ENCODE data around the gene GPHA2.

Gene GPHA2

DNA sequence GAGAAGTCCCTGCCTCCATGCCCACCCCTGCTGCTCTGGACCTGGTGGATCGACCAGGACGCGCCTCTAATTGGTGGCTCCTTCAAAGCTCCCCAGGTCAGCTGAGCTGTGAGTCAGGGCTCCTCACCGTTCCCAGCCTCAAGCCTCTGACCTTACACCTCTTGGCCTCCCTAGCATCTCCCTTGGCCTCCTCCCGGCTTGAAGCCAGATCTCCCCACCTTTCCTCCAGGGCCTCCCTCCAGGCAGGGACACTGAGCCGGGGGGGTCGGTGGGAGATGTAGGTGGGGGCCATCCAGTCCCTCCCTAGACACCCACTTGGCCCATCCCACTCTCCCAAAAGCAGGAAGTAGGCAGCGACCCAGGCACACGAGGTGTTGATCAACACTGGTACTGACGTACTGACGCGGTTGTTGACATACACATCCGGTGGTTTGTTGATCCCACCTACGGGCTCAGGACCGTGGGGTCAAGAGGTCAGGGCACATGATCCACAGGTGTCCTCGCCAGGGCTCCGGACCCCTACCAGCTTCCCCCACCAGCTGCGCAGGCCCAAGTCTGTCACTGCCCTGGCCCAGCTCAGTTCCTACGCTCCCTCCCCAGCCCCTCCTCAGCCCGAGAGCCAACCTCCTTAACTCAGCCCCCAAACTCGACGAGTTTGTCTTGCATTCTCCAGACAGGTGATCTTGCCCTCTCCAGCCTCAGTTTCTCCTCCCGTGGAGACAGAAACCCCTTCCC is 19.5 kb downstream of the GPHA2 start:
- intact Hi-C loops (cut with DNase I) = loop anchor here (2.0 kb wide), 1 partner anchor 111 kb away; the partner anchor contains the start of gene SNX15
- DNase-seq = peak in 1 of 42 donors; percentile 28

DNA sequence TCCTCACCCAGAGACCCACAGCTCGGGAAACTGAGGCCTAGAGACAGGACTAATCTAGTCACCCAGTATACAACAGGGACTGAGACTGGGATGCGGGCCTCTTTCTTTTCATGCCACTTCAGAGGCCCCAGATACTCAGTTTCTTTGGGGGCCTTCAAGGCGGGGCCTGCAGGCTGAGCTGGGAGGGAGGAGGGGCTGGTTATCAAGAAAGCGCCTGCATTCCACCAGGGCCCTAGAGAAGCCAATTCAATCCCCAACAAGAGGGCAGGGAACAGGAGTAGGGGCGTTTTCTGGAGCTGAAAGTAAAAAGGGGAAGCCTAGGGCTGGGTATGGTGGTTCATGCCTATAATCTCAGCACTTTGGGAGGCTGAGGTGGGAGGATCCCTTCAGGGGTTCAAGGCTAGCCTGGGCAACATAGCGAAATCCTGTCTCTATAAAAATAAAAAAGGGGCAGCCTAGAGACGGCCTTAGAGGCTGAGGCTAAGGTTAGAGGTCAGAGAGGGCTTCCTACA is 20.3 kb downstream of the GPHA2 start:
- no peak for DNase-seq
- intact Hi-C loops (cut with DNase I) = no loop called here

GRCh38 chr11:64914123-64914522 is 21.6 kb downstream of the GPHA2 start:
- no peak for DNase-seq
- intact Hi-C loops (cut with DNase I) = no loop called here

GRCh38 chr11:64913171-64913727 is 22.4 kb downstream of the GPHA2 start:
- intact Hi-C loops (cut with DNase I) = no loop called here
- DNase-seq = no peak

GRCh38 chr11:64911689-64912088 is 24.0 kb downstream of the GPHA2 start:
- no peak for DNase-seq
- intact Hi-C loops (cut with DNase I) = no loop called here

- intact Hi-C loops (cut with DNase I) = no loop called here
- no peak for DNase-seq
Measured at GRCh38 chr11:64911142-64911541, 24.6 kb downstream of the GPHA2 start.

DNA sequence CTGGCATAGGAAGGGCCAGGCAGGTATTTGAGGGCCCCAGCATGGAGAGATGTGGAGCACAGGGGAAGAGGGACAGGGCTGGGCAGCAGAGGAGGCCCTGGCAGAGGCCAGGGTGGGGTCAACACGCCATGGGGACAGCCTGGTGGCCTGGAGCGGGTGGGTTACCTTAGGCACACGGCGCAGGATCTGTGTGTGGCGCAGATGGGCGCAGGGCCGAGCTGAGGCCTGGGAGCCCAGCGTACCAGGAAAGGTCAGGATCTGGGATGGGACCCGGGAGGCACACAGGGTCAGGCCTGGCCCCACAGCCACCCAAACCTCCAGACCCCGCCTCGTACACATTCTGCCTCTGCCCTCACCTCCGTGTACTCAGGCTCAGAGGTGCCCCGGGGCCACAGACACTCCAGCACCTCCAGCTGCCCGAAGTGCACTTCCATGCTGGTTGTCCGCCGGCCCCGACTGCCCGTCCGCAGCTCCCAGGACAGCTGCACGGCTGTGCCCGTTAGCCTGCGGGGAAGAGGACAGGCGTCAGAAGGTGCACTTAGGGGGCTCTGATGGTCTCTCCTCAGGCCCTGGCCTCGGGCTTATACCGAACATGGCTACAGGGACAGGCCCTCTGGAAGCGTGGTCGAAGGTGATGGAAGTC is 25.1 kb downstream of the GPHA2 start:
- intact Hi-C loops (cut with DNase I) = no loop called here
- no peak for DNase-seq

DNA sequence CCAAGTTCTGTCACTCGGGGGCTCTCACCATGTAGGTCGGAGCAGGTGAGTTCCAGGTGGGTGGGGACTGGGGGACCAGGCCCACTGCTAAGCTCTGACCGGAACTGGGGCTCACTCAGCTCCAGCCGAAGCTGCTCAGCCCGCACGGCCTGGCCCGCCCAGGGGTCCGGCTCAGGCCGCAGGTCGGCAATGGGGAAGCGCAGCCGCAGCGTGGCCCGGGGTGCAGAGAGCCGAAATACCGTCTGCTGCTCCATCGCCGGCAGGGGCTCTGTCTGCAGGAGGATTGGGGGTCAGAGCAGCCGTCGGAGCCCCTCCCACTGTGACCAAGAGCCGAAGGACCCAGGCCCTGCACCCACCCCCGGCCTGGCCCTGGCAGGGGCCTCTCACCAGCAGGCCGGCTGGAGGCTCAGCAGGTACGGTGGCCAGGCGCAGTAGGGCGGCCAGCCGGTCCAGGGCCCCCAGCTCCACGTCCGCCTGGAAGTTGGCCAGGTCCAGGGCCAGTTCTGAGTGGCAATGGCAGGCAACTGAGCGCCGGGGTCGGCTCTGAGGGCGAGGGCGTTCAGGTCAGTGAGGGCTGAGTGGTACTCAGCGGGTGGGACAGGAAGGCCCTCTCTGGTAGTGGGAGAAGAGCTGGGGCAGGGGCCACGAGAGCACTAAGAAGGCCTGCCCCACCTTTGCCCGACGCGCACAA is 25.9 kb downstream of the GPHA2 start:
- intact Hi-C loops (cut with DNase I) = no loop called here
- DNase-seq = no peak

DNA sequence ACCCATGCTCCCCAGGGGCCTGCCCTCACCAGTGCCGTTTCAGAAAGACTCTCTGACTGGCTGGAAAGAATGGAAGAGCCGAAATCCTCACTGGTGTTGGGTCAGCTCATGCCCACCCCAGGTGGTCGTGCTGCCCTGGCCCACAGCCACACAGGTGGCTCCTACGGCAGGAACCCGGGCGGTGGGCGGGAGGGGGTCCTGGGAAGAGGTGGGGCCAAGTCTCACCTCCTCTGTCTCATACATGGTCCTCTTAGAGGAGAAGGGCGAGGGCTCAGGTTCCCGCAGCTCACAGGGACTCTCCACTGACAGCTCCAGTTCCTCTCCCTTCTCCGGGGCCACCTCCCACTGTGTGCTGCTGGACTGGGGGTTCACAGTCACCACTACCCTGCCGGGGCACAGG is 26.9 kb downstream of the GPHA2 start:
- no peak for DNase-seq
- intact Hi-C loops (cut with DNase I) = no loop called here

DNA sequence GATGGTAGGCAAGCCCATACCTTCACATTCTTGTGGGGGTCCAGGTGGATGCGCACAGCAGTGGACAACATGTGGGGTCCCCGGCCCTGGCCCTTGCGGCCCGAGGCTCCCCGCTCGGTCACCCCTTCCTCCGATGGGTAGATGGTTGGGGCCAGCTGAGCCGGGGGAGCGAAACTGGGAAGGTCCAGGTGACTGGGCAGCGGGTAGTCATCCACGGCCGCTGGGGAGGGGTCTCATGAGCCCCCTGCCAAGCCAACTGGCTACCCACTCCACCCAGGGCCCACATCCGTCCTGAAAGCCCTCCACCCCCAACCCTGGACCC is 29.4 kb downstream of the GPHA2 start:
- intact Hi-C loops (cut with DNase I) = no loop called here
- no peak for DNase-seq

- intact Hi-C loops (cut with DNase I) = no loop called here
- DNase-seq = no peak
Measured at GRCh38 chr11:64905516-64906313, 30.0 kb downstream of the GPHA2 start.

DNA sequence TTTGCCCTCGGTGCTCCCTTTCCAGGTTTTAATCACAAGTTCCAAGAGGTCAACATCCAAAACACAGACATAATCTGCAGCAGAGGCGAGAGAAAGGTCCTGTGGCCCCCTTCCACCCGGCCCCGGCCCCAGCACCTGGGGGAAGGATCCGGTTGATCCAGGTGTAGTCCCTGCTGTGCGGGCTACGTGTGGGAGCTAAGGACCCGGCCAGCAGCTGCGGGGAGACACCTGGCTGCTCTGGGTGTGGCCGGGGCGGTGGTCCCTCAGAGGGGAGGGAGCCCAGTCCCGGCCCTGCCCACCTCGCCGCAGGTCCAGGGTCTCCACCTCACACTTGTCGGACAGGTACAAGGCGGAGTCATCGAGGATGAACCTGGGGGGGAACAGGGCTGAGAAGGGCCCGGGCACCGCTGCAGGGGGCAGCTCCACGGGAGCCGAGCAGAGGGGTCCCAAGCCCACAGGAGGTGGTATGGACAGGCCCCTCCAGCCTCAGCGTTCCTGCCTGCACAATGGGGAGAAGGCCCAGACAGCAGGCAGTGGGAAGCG is 32.3 kb downstream of the GPHA2 start:
- intact Hi-C loops (cut with DNase I) = no loop called here
- no peak for DNase-seq

GRCh38 chr11:64902102-64902900 is 33.4 kb downstream of the GPHA2 start:
- intact Hi-C loops (cut with DNase I) = no loop called here

DNA sequence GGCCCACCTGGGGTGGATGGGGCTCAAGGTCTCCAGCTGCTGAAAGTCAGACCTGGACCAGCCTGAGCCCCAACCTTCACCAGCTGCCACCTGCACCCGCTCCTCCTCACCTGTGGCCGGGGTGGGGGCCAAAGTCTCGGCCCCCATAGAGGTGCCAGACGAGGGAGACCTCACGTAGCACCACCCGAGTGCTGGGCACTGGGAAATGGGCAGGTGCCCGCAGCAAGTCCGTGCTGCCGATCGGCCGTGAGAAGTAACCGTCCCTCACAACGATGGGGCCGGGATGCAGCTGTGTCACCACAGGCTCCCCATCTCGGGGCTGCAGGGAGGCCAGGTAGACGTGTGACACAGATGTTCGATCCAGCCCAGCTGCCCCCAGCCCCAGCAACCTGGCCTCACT is 34.9 kb downstream of the GPHA2 start:
- intact Hi-C loops (cut with DNase I) = no loop called here
- no peak for DNase-seq

More at GRCh38 chr11:64902102-64902900, 33.4 kb downstream of the GPHA2 start:
- DNase-seq = no peak

DNA sequence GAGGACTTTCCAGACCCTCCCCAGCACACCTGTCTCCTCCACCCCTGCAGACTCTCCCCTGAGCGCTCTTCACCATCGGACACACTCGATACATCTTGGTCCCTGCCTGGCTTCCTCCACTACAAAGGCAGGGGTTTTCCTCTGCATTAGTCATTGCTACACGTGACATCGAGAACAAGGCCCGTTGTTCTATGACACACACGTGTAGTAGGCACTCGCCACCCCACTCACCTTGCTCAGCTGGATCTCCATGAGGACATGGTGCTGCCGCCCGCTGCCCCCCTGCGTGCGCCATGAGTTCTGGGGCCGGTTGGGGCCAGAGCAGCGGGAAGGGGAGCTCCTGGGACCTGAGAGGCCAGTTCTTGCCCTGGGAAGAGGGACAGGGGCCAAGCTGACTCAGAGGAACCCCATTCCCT is 35.4 kb downstream of the GPHA2 start:
- DNase-seq = peak in 1 of 42 donors; percentile 30

GRCh38 chr11:64898541-64898940 is 37.2 kb downstream of the GPHA2 start:
- intact Hi-C loops (cut with DNase I) = no loop called here
- no peak for DNase-seq

More for the DNA sequence above, 35.4 kb downstream of the GPHA2 start:
- intact Hi-C loops (cut with DNase I) = no loop called here

GRCh38 chr11:64898076-64898445 is 37.6 kb downstream of the GPHA2 start:
- intact Hi-C loops (cut with DNase I) = no loop called here
- no peak for DNase-seq

All from head of caudate nucleus (tissue), 42 donors.